WTC11 (cell line): ENCODE results near the gene TMEM39A. TPM values are rescaled to one million over a fixed set of nuclear protein-coding genes. Genes with fewer than 3 reads are reported as not detected.

Experiments used
- ATAC-seq: fragments of 200-7000 bp; cut with Tn5 transposase; 2 replicates; pipeline ENCODE4 v1.10.0; 2021; ENCODE audit warnings: mild to moderate bottlenecking, moderate library complexity
- CTCF ChIA-PET: fragments of 300-600 bp; sonication (Branson Sonifier 250); formaldehyde crosslinking; loops from one replicate; lab custom pipeline; 2021; ENCODE audit warnings: antibody characterized with exemption; lab: Charles Lee
- POLR2A ChIA-PET: fragments of 350-600 bp; sonication (Branson Sonifier 250); formaldehyde crosslinking; loops from one replicate; lab custom pipeline; 2021; ENCODE audit warnings: antibody characterized with exemption; lab: Charles Lee
- DNase-seq: peaks from one replicate; pipeline ENCODE4 v3.0.0; 2021; ENCODE audit warnings: low spot score
- H3K27ac Mint-ChIP-seq: 2 replicates; pipeline ENCODE4 v1.8.0; 2021; ENCODE audit warnings: mixed read lengths
- H3K27me3 Mint-ChIP-seq: 2 replicates; pipeline ENCODE4 v1.8.0; 2021; ENCODE audit warnings: low read depth, mild to moderate bottlenecking, moderate library complexity, mixed read lengths
- H3K36me3 Mint-ChIP-seq: 2 replicates; pipeline ENCODE4 v1.8.0; 2021; ENCODE audit warnings: mixed read lengths
- H3K4me1 Mint-ChIP-seq: 2 replicates; pipeline ENCODE4 v1.8.0; 2022; ENCODE audit warnings: mixed read lengths
- H3K4me3 Mint-ChIP-seq: 2 replicates; pipeline ENCODE4 v1.8.0; 2021; ENCODE audit warnings: mild to moderate bottlenecking, moderate library complexity, mixed read lengths
- H3K9me3 Mint-ChIP-seq: 2 replicates; pipeline ENCODE4 v1.8.0; 2021; ENCODE audit warnings: mixed read lengths
- AR ChIP-seq: fragments of 250-450 bp; sonication (Bioruptor Pico); IDR thresholded peaks from 2 replicates; pipeline ENCODE4 v1.9.0; 2021; ENCODE audit warnings: mild to moderate bottlenecking
- ATF1 ChIP-seq: sonication (generic); formaldehyde crosslinking; IDR thresholded peaks from 2 replicates; pipeline ENCODE4 v1.8.1; 2023; ENCODE audit warnings: mild to moderate bottlenecking, moderate library complexity, missing genetic modification reagents
- E2F1 ChIP-seq: sonication (generic); formaldehyde crosslinking; IDR thresholded peaks from 2 replicates; pipeline ENCODE4 v1.8.0; 2022; ENCODE audit warnings: mild to moderate bottlenecking, missing genetic modification reagents
- GABPB1 ChIP-seq: sonication (generic); formaldehyde crosslinking; IDR thresholded peaks from 2 replicates; pipeline ENCODE4 v1.8.1; 2023; ENCODE audit warnings: mild to moderate bottlenecking, missing genetic modification reagents
- GRHL2 ChIP-seq: fragments of 250-450 bp; sonication (Bioruptor Pico); IDR thresholded peaks from 2 replicates; pipeline ENCODE4 v1.8.0; 2022; ENCODE audit warnings: mild to moderate bottlenecking, moderate library complexity; ENCODE audit not compliant: insufficient replicate concordance, severe bottlenecking
- IRF2 ChIP-seq: sonication (generic); formaldehyde crosslinking; IDR thresholded peaks from 2 replicates; pipeline ENCODE4 v1.8.0; 2022; ENCODE audit warnings: low read depth, missing genetic modification reagents, borderline replicate concordance
- OVOL2 ChIP-seq: fragments of 250-450 bp; sonication (Bioruptor Pico); IDR thresholded peaks from 2 replicates; pipeline ENCODE4 v1.9.0; 2021; ENCODE audit warnings: mild to moderate bottlenecking, borderline replicate concordance
- PRRX2 ChIP-seq: fragments of 250-450 bp; sonication (Bioruptor Pico); IDR thresholded peaks from 2 replicates; pipeline ENCODE4 v1.8.0; 2021; ENCODE audit warnings: mild to moderate bottlenecking
- SMAD4 ChIP-seq: sonication (generic); formaldehyde crosslinking; IDR thresholded peaks from 2 replicates; pipeline ENCODE4 v1.8.0; 2022; ENCODE audit warnings: mild to moderate bottlenecking, missing genetic modification reagents
- SOX15 ChIP-seq: fragments of 250-450 bp; sonication (Bioruptor Pico); IDR thresholded peaks from 2 replicates; pipeline ENCODE4 v1.9.0; 2021; ENCODE audit warnings: mild to moderate bottlenecking
- SP1 ChIP-seq: sonication (generic); formaldehyde crosslinking; conservative IDR thresholded peaks from 2 replicates; pipeline ENCODE4 v1.8.1; 2022; ENCODE audit warnings: missing genetic modification reagents
- TP53 ChIP-seq: sonication (generic); formaldehyde crosslinking; IDR thresholded peaks from 2 replicates; pipeline ENCODE4 v1.8.1; 2023; ENCODE audit warnings: mild to moderate bottlenecking, missing genetic modification reagents
- ZBTB43 ChIP-seq: sonication (generic); formaldehyde crosslinking; IDR thresholded peaks from 2 replicates; pipeline ENCODE4 v1.8.1; 2023; ENCODE audit warnings: mild to moderate bottlenecking, missing genetic modification reagents
- ZNF138 ChIP-seq: sonication (generic); formaldehyde crosslinking; conservative IDR thresholded peaks from 2 replicates; pipeline ENCODE4 v1.8.1; 2022; ENCODE audit warnings: mild to moderate bottlenecking, moderate library complexity, missing genetic modification reagents
- ZNF263 ChIP-seq: sonication (generic); formaldehyde crosslinking; IDR thresholded peaks from 2 replicates; pipeline ENCODE4 v1.8.1; 2022; ENCODE audit warnings: low read depth, mild to moderate bottlenecking, moderate library complexity, missing genetic modification reagents
- ZNF317 ChIP-seq: sonication (generic); formaldehyde crosslinking; IDR thresholded peaks from 2 replicates; pipeline ENCODE4 v1.8.1; 2023; ENCODE audit warnings: low read depth, mild to moderate bottlenecking, moderate library complexity, missing genetic modification reagents, borderline replicate concordance
- ZNF396 ChIP-seq: fragments of 250-450 bp; sonication (Bioruptor Pico); IDR thresholded peaks from 2 replicates; pipeline ENCODE4 v1.8.0; 2021; ENCODE audit warnings: mild to moderate bottlenecking, moderate library complexity, borderline replicate concordance
- ZNF671 ChIP-seq: fragments of 250-450 bp; sonication (Bioruptor Pico); IDR thresholded peaks from 2 replicates; pipeline ENCODE4 v1.8.0; 2021; ENCODE audit warnings: mild to moderate bottlenecking
- total RNA-seq: library from RNA; stranded (reverse); gene quantifications from 3 replicates; pipeline ENCODE4 v1.2.3, GENCODE V29; 2021
- TF ChIP-seq, protein P1 (sequence below): sonication (generic); formaldehyde crosslinking; IDR thresholded peaks from 2 replicates; pipeline ENCODE4 v1.8.1; 2022; ENCODE audit warnings: mild to moderate bottlenecking, missing genetic modification reagents, moderate library complexity, borderline replicate concordance
- TF ChIP-seq, protein P2 (sequence below): sonication (generic); formaldehyde crosslinking; IDR thresholded peaks from 2 replicates; pipeline ENCODE4 v1.8.1; 2023; ENCODE audit warnings: mild to moderate bottlenecking, missing genetic modification reagents, borderline replicate concordance

TMEM39A gene
- total RNA-seq, 1 experiment from 2014 or later: 44.5 TPM

- DNase-seq (no peak), ATAC-seq (no peak)
- no peaks in the 10 kb centered on the region for H3K27me3 Mint-ChIP-seq
- H3K9me3 Mint-ChIP-seq: no peaks in the 10 kb centered on the region
- no peak overlapping the region for H3K4me3 Mint-ChIP-seq
- POLR2A ChIA-PET: no interaction called here
- CTCF ChIA-PET: no interaction called here
- no peak for TF ChIP-seq OVOL2 (CRISPR knock-in tag)
- no peaks in the 10 kb centered on the region for H3K4me1 Mint-ChIP-seq
- H3K36me3 Mint-ChIP-seq: peaks cover 69% of the 10 kb centered on the region
- no peak overlapping the region for H3K27ac Mint-ChIP-seq
Observed at GRCh38 chr3:119436977-119437376, 26.4 kb downstream of the TMEM39A start.

GRCh38 chr3:119434703-119435102 is 28.7 kb downstream of the TMEM39A start:
- Mint-ChIP-seq H3K27ac (no peak overlapping the region), H3K4me3 (no peak overlapping the region), H3K4me1 (no peaks in the 10 kb centered on the region), H3K27me3 (no peaks in the 10 kb centered on the region), H3K9me3 (peaks cover 14% of the 10 kb centered on the region), H3K36me3 (peaks cover 80% of the 10 kb centered on the region)
- POLR2A ChIA-PET: no interaction called here
- TF ChIP-seq ZNF317 (no peak), E2F1 (CRISPR knock-in tag) (no peak)
- ATAC-seq (no peak), DNase-seq (no peak)
- CTCF ChIA-PET: no interaction called here

- H3K4me1 Mint-ChIP-seq: no peaks in the 10 kb centered on the region
- H3K27ac Mint-ChIP-seq: no peak overlapping the region
- ATAC-seq (no peak), DNase-seq (no peak)
- CTCF ChIA-PET: no interaction called here
- no peak overlapping the region for H3K4me3 Mint-ChIP-seq
- H3K36me3 Mint-ChIP-seq: peaks cover 88% of the 10 kb centered on the region
- no peaks in the 10 kb centered on the region for H3K27me3 Mint-ChIP-seq
- peaks cover 23% of the 10 kb centered on the region for H3K9me3 Mint-ChIP-seq
- POLR2A ChIA-PET: no interaction called here
- TF ChIP-seq SMAD4 (CRISPR knock-in tag) (no peak), ZNF671 (no peak), ZBTB43 (CRISPR knock-in tag) (no peak), ATF1 (CRISPR knock-in tag) (no peak), AR (CRISPR knock-in tag) (no peak), SOX15 (no peak), ZNF263 (no peak), IRF2 (CRISPR knock-in tag) (no peak), GABPB1 (CRISPR knock-in tag) (no peak), ZNF317 (no peak), E2F1 (CRISPR knock-in tag) (no peak), TP53 (CRISPR knock-in tag) (no peak), ZNF396 (CRISPR knock-in tag) (no peak), GRHL2 (no peak), PRRX2 (CRISPR knock-in tag) (no peak), ZNF138 (CRISPR knock-in tag) (no peak), SP1 (CRISPR knock-in tag) (no peak)
- TF ChIP-seq, protein P1, sequence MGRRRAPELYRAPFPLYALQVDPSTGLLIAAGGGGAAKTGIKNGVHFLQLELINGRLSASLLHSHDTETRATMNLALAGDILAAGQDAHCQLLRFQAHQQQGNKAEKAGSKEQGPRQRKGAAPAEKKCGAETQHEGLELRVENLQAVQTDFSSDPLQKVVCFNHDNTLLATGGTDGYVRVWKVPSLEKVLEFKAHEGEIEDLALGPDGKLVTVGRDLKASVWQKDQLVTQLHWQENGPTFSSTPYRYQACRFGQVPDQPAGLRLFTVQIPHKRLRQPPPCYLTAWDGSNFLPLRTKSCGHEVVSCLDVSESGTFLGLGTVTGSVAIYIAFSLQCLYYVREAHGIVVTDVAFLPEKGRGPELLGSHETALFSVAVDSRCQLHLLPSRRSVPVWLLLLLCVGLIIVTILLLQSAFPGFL (CRISPR knock-in tag): no peak
- TF ChIP-seq, protein P2, sequence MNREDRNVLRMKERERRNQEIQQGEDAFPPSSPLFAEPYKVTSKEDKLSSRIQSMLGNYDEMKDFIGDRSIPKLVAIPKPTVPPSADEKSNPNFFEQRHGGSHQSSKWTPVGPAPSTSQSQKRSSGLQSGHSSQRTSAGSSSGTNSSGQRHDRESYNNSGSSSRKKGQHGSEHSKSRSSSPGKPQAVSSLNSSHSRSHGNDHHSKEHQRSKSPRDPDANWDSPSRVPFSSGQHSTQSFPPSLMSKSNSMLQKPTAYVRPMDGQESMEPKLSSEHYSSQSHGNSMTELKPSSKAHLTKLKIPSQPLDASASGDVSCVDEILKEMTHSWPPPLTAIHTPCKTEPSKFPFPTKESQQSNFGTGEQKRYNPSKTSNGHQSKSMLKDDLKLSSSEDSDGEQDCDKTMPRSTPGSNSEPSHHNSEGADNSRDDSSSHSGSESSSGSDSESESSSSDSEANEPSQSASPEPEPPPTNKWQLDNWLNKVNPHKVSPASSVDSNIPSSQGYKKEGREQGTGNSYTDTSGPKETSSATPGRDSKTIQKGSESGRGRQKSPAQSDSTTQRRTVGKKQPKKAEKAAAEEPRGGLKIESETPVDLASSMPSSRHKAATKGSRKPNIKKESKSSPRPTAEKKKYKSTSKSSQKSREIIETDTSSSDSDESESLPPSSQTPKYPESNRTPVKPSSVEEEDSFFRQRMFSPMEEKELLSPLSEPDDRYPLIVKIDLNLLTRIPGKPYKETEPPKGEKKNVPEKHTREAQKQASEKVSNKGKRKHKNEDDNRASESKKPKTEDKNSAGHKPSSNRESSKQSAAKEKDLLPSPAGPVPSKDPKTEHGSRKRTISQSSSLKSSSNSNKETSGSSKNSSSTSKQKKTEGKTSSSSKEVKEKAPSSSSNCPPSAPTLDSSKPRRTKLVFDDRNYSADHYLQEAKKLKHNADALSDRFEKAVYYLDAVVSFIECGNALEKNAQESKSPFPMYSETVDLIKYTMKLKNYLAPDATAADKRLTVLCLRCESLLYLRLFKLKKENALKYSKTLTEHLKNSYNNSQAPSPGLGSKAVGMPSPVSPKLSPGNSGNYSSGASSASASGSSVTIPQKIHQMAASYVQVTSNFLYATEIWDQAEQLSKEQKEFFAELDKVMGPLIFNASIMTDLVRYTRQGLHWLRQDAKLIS (CRISPR knock-in tag): no peak
Observed at GRCh38 chr3:119433613-119434325, 29.6 kb downstream of the TMEM39A start.
